Measurements from ENCODE around the gene DAPK3.

GRCh38 chr19:3954107-3954506, 16.8 kb downstream of the DAPK3 start:
- TF ChIP-seq CTCF (IDR thresholded peaks at IDR 0.05), result no peak
- TF ChIP-seq POLR2AphosphoS5 (IDR thresholded peaks at IDR 0.05), result no peak
- TF ChIP-seq POLR2A (IDR thresholded peaks at IDR 0.05), result no peak
